Erythroblast (primary cell): Measurements from ENCODE around the gene RASAL1.

Source experiments
- GATA1 ChIP-seq: IDR thresholded peaks from 2 replicates; pipeline ENCODE4 v1.6.1; 2011; ENCODE audit warnings: low read depth, mild to moderate bottlenecking, control low read depth, low read length, moderate library complexity
- POLR2A ChIP-seq: IDR thresholded peaks from 2 replicates; pipeline ENCODE4 v1.6.1; 2011; ENCODE audit warnings: mild to moderate bottlenecking, low read length

GRCh38 chr12:113142173-113142885 is 6.8 kb upstream of the RASAL1 start:
- TF ChIP-seq POLR2A (no peak), GATA1 (no peak)
